ENCODE measurements around the gene CCR7.

The CCR7 gene

DNA sequence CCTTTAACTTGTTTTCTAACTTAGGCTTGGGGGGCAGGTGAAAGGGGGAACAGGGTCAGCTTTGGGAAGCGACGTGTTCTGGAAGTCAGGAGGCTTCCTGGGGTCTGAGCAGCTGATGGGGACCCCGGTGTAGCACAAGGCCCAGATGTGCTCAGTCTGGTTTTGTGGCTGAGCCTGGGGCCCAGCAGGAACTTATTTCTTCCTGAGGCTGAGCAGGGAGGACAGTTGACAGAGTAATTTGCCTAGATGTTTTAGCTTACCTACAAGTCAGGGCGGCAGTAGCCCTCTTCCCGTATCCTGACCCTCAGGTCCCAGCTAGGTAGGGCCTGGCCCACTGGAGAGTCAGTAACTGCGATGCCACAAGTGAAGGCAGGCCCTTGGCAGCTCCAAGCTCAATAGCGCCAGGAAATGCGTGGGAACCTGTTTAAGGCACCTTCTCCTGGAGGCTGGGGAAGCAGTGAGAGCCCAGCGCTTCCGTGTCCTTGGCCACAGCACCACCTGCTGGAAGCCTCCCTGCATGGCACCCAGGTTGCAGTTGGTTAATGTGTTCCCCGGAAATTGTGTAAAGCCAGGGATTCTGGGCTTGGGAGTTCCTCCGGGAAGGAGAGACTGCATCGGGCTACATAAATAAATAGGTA lies 5.2 kb downstream of the CCR7 start:
- peak overlapping the region; percentile 59 for H3K4me3 ChIP-seq
- TF ChIP-seq, protein P1, sequence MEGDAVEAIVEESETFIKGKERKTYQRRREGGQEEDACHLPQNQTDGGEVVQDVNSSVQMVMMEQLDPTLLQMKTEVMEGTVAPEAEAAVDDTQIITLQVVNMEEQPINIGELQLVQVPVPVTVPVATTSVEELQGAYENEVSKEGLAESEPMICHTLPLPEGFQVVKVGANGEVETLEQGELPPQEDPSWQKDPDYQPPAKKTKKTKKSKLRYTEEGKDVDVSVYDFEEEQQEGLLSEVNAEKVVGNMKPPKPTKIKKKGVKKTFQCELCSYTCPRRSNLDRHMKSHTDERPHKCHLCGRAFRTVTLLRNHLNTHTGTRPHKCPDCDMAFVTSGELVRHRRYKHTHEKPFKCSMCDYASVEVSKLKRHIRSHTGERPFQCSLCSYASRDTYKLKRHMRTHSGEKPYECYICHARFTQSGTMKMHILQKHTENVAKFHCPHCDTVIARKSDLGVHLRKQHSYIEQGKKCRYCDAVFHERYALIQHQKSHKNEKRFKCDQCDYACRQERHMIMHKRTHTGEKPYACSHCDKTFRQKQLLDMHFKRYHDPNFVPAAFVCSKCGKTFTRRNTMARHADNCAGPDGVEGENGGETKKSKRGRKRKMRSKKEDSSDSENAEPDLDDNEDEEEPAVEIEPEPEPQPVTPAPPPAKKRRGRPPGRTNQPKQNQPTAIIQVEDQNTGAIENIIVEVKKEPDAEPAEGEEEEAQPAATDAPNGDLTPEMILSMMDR (IDR thresholded peaks at IDR 0.05), result peak; percentile 98
- DNase-seq (ENCODE audit: low spot score), result peak; percentile 91
- H3K27ac ChIP-seq, result peak overlapping the region in 1 of 2 donors; percentile 70

DNA sequence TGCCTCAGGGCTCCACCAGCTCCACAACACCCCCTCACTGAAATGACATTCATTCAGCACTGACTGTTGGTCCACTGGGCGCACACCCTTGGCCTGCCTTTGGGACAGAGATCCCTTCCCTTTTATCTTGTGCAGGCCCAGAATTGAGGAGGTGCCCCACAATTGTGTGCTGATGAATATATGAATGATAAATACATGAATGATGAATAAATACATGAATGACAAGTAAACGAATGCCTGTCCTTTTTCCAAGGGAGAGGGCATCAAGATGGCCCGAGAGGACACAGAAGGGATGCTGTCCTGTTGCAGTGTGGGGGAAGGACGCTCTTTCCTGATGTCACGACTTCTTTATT lies 5.7 kb downstream of the CCR7 start:
- TF ChIP-seq, protein P1 (IDR thresholded peaks at IDR 0.05), result no peak
- Histone ChIP-seq H3K27ac (peak overlapping the region in 1 of 2 donors; percentile 70), H3K4me3 (no peak overlapping the region)
- DNase-seq (ENCODE audit: low spot score), result no peak

DNA sequence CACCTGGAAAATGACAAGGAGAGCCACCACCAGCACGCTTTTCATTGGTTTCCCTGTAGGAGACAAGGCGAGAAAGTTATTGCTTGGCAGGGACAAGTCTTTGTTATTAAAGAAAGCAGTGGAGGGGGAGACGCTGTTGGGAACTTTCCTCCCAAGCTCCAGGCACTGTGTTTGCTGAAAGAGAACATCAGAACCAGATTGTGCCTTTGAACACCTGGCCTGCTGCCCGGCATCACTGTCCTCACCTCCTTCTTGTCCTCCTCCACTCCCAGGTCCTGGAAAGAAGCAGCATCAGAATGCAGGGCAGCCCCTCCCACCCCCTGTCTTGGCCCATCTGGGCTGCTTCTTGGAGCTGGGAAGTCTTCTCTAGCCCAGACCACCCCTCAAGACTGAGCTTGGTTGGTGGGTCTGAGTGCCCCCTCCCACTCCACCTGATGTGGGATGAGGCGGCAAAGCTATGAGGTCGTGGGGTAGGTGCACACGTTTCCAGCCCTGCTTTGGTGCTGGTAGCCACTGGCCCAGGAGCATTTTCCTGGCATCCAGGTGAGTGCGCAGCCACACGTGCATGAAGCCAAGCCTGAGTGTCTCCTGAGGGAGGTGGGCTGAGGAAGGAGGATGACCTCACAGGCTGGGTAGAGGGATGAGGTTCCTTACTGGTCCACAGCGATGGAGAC lies 6.2 kb downstream of the CCR7 start:
- DNase-seq (ENCODE audit: low spot score), result peak; percentile 73

DNA sequence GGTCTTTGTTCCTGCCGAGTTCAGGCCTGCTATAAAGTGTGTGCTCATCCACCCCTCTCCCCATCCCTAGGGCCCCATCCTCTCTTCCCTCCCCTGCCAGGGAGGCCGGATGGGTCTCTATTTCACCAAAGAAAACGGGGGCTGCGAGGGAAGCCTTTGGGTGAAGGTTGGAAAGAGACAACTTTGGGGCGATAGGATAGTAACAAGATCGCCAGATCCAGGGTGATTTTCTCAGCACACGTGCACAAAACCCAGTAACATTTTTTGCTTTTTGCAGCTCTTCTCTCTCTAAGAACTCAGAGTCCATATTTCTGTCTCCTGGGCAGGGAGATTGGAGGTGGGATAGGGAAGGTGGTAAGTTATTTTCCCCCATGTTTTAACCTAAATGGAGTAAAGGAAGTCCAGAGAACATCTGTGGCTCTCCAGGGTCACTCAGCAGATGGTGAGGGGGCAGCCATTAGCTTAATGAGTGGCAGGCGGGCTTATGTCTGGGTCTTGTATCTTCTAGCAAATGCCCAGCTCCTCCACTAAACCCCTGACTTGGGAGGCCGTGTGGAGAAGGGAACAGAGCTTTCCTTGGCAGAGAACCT lies 6.9 kb downstream of the CCR7 start:
- no peak overlapping the region for H3K4me3 ChIP-seq
- H3K27ac ChIP-seq, result peak overlapping the region; percentile 18 to 70
- DNase-seq (ENCODE audit: low spot score), result peak; percentile 61
- TF ChIP-seq, protein P1 (IDR thresholded peaks at IDR 0.05), result no peak

More for the DNA sequence above, 6.2 kb downstream of the CCR7 start:
- TF ChIP-seq, protein P1 (IDR thresholded peaks at IDR 0.05), result no peak
- peak overlapping the region; percentile 18 to 70 for H3K27ac ChIP-seq
- no peak overlapping the region for H3K4me3 ChIP-seq

DNA sequence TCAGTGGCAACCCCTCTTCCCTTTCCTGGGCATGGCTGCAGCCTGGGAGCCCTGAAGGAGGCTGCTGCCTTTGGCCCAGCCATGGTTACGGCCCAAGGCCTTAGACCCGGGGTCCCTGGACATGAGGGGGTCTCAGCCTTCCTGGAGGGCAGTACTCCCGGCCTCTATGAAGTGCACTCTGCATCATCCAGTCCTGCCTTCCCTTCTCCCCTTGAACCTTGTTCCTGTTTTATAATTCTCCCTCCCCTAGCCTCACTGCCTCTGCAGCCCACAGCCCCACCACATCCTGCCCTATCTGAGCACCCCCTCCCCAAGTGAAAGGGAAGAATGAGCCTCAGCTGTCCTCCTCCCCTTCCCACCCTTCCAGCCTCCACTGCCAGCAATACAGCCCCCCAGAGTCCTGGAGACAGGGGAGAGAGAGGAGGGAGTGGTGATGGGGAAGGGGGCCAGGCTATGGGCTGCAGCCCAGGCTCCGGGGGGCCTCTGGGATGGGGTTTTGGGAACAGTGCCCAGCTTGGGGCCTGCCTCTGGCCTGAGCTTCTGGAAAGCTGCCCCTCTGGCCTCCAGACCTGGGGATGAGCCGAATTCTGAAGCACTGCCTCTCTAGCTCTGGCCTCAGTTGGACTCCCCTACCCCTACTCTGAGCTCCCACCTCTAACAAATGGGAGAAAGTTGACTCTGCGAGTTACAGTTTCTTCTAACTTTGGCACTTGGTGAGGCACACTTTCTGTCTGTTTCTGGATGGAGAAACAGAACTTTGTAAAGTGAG lies 7.6 kb downstream of the CCR7 start:
- peak overlapping the region; percentile 12 for H3K4me3 ChIP-seq
- TF ChIP-seq, protein P1 (IDR thresholded peaks at IDR 0.05), result no peak
- DNase-seq (ENCODE audit: low spot score), result peak; percentile 69
- peak overlapping the region in 1 of 2 donors; percentile 70 for H3K27ac ChIP-seq

DNA sequence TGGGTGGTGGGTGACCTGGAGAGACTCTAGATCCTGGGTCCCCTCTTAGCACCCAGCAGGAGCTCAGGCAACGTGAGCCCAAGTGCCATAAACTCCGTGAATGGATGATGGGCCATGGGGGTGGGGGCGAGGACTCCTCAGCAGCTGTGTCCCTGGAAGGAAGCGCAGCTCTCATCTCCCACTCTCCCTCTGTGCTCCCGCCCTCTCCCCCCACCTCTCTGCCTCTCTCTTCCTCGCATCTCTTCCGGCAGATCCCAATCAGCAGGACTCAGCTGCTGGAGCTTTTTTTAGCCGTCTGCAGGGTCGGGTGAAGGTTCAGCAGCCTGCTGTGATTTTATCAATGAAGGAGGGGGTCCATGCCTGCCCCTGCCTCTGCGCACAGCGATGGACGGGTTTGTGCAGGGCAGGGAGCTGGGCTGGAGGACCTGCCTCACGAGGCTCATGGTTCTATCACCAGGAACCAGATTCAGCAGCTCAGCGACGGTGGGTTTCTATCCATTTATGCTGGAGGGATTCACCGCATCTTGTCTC lies 8.3 kb downstream of the CCR7 start:
- H3K27ac ChIP-seq, result peak overlapping the region in 1 of 2 donors; percentile 70
- TF ChIP-seq, protein P1 (IDR thresholded peaks at IDR 0.05), result no peak
- peak overlapping the region; percentile 12 for H3K4me3 ChIP-seq
- peak; percentile 74 for DNase-seq (ENCODE audit: low spot score)
